ENCODE data around the gene RASSF1. TPM values are rescaled to one million over a fixed set of nuclear protein-coding genes. Genes with fewer than 3 reads are reported as not detected.
A peak's percentile ranks its signal among the peaks of the same experiment; 100 is the strongest.

Gene RASSF1
- polyA plus RNA-seq, 1 donor from 2014 or later, result 51.4 TPM

GRCh38 chr3:50324351-50325112 is 16.1 kb downstream of the RASSF1 start:
- TF ChIP-seq CTCF (IDR thresholded peaks at IDR 0.05; ENCODE audit: poor library complexity, severe bottlenecking) (peak; percentile 76), POLR2AphosphoS5 (IDR thresholded peaks at IDR 0.05) (no peak), RAD21 (conservative IDR thresholded peaks at IDR 0.05) (peak; percentile 63), MXI1 (conservative IDR thresholded peaks at IDR 0.05; ENCODE audit: poor library complexity, severe bottlenecking) (peak; percentile 25), EP300 (conservative IDR thresholded peaks at IDR 0.05; ENCODE audit: poor library complexity, severe bottlenecking) (no peak), SMC3 (conservative IDR thresholded peaks at IDR 0.05; ENCODE audit: poor library complexity) (peak; percentile 73), REST (IDR thresholded peaks at IDR 0.05; ENCODE audit: borderline replicate concordance) (no peak), EZH2 (IDR thresholded peaks at IDR 0.05; ENCODE audit: borderline replicate concordance, insufficient read depth, low read length, poor library complexity, severe bottlenecking) (no peak), TAF1 (IDR thresholded peaks at IDR 0.05; ENCODE audit: low read depth) (no peak)
- Histone ChIP-seq H4K20me1 (ENCODE audit: insufficient read depth) (no peaks in the 10 kb centered on the region), H3K4me3 (ENCODE audit: low read length) (no peak overlapping the region), H3K36me3 (ENCODE audit: insufficient read depth, low read length) (no peaks in the 10 kb centered on the region), H3K9ac (ENCODE audit: low read length) (no peak overlapping the region), H3K9me2 (ENCODE audit: insufficient read depth, low read length) (no peaks in the 10 kb centered on the region), H2AFZ (ENCODE audit: low read depth, low read length) (no peak overlapping the region), H3K27ac (ENCODE audit: low read length) (no peak overlapping the region), H3K79me2 (replicated peaks; ENCODE audit: insufficient read depth, low read length) (peaks cover 25% of the 10 kb centered on the region), H3F3A (ENCODE audit: insufficient read depth, low read length, poor library complexity, severe bottlenecking) (no peaks in the 10 kb centered on the region), H3K27me3 (ENCODE audit: insufficient read depth, low read depth, low read length) (no peaks in the 10 kb centered on the region), H3K9me3 (ENCODE audit: low read length) (no peaks in the 10 kb centered on the region), H3K4me2 (ENCODE audit: low read length) (no peak overlapping the region)

GRCh38 chr3:50323614-50324199 is 16.9 kb downstream of the RASSF1 start:
- Histone ChIP-seq H3K4me2 (ENCODE audit: low read length) (no peak overlapping the region), H3K79me2 (replicated peaks; ENCODE audit: insufficient read depth, low read length) (peaks cover 32% of the 10 kb centered on the region), H3K9me2 (ENCODE audit: insufficient read depth, low read length) (no peaks in the 10 kb centered on the region), H3F3A (ENCODE audit: insufficient read depth, low read length, poor library complexity, severe bottlenecking) (no peaks in the 10 kb centered on the region), H3K9me3 (ENCODE audit: low read length) (no peaks in the 10 kb centered on the region), H3K4me3 (ENCODE audit: low read length) (no peak overlapping the region), H3K27ac (ENCODE audit: low read length) (no peak overlapping the region), H3K9ac (ENCODE audit: low read length) (no peak overlapping the region), H3K36me3 (ENCODE audit: insufficient read depth, low read length) (no peaks in the 10 kb centered on the region), H2AFZ (ENCODE audit: low read depth, low read length) (no peak overlapping the region), H3K27me3 (ENCODE audit: insufficient read depth, low read depth, low read length) (no peaks in the 10 kb centered on the region), H4K20me1 (ENCODE audit: insufficient read depth) (no peaks in the 10 kb centered on the region)
- no peak for TF ChIP-seq CTCF (IDR thresholded peaks at IDR 0.05; ENCODE audit: poor library complexity, severe bottlenecking)
- no peak for TF ChIP-seq MXI1 (conservative IDR thresholded peaks at IDR 0.05; ENCODE audit: poor library complexity, severe bottlenecking)
- TF ChIP-seq TAF1 (IDR thresholded peaks at IDR 0.05; ENCODE audit: low read depth), result no peak
- no peak for TF ChIP-seq REST (IDR thresholded peaks at IDR 0.05; ENCODE audit: borderline replicate concordance)
- TF ChIP-seq POLR2AphosphoS5 (IDR thresholded peaks at IDR 0.05), result no peak
- no peak for TF ChIP-seq EP300 (conservative IDR thresholded peaks at IDR 0.05; ENCODE audit: poor library complexity, severe bottlenecking)
